H1 (cell line): ENCODE measurements around the gene RASSF3.

ENCODE experiments used
- ASH2L ChIP-seq: fragments of 200-600, 300-600 bp; sonication (generic); IDR thresholded peaks from one replicate; pipeline ENCODE4 v1.7.1; 2017; ENCODE audit warnings: low read length
- BACH1 ChIP-seq: IDR thresholded peaks from 2 replicates; pipeline ENCODE4 v1.6.1; 2012; ENCODE audit warnings: low read length, improper control_type of control experiment
- CHD1 ChIP-seq: IDR thresholded peaks from 2 replicates; pipeline ENCODE4 v1.6.1; 2012; ENCODE audit warnings: low read depth, low read length, improper control_type of control experiment
- HDAC2 ChIP-seq, 2 experiments: fragments of 300-600 bp in 1 of 2; sonication (generic) in 1 of 2; IDR thresholded peaks; 2 replicates each; pipeline ENCODE4 v1.6.1; 2011 to 2012; ENCODE audit warnings: low read depth in 2 of 2, low read length in 2 of 2, mild to moderate bottlenecking in 2 of 2, moderate library complexity in 2 of 2, borderline replicate concordance in 1 of 2, inconsistent platforms in 1 of 2
- NANOG ChIP-seq: IDR thresholded peaks from 2 replicates; pipeline ENCODE4 v1.6.1; 2011; ENCODE audit warnings: low read length, low read depth, mild to moderate bottlenecking, inconsistent platforms; ENCODE audit not compliant: insufficient read depth, poor library complexity, severe bottlenecking
- NRF1 ChIP-seq: IDR thresholded peaks from 2 replicates; pipeline ENCODE4 v1.6.1; 2011; ENCODE audit warnings: mild to moderate bottlenecking, low read depth, low read length, improper control_type of control experiment
- POLR2A ChIP-seq, 2 experiments: IDR thresholded peaks; 1 replicate in 1 of 2; 2 replicates in 1 of 2; pipeline ENCODE4 v1.6.1; 2011; ENCODE audit warnings: low read depth in 2 of 2, low read length in 2 of 2, mild to moderate bottlenecking in 2 of 2; ENCODE audit errors: control extremely low read depth in 1 of 2
- RXRA ChIP-seq: IDR thresholded peaks from 2 replicates; pipeline ENCODE4 v1.6.1; 2011; ENCODE audit warnings: low read depth, mild to moderate bottlenecking, low read length, moderate library complexity; ENCODE audit not compliant: insufficient read depth
- SIN3A ChIP-seq, 2 experiments: IDR thresholded peaks in 1 of 2; conservative IDR thresholded peaks in 1 of 2; 2 replicates each; pipeline ENCODE4 v1.6.1; 2011 to 2012; ENCODE audit warnings: low read length in 2 of 2, improper control_type of control experiment in 1 of 2, low read depth in 1 of 2, mild to moderate bottlenecking in 1 of 2
- SRF ChIP-seq: IDR thresholded peaks from 2 replicates; pipeline ENCODE4 v1.6.1; 2011; ENCODE audit warnings: mild to moderate bottlenecking, low read depth, low read length, moderate library complexity
- TAF1 ChIP-seq: IDR thresholded peaks from 2 replicates; pipeline ENCODE4 v1.6.1; 2011; ENCODE audit warnings: mild to moderate bottlenecking, low read depth, low read length
- TAF7 ChIP-seq: optimal IDR thresholded peaks from 2 replicates; pipeline ENCODE3; 2011; ENCODE audit warnings: low read depth, mild to moderate bottlenecking, inconsistent platforms, low read length, moderate library complexity, borderline replicate concordance
- TF ChIP-seq, protein P1 (sequence below), 3 experiments: IDR thresholded peaks; 1 replicate in 2 of 3; 2 replicates in 1 of 3; pipeline versions ENCODE4 v1.5.1 to v1.6.1; 2011; ENCODE audit warnings: low read length in 3 of 3, mild to moderate bottlenecking in 3 of 3, inconsistent platforms in 2 of 3, low read depth in 1 of 3, moderate library complexity in 1 of 3; ENCODE audit not compliant: insufficient read depth in 1 of 3; ENCODE audit errors: control extremely low read depth in 1 of 3

DNA sequence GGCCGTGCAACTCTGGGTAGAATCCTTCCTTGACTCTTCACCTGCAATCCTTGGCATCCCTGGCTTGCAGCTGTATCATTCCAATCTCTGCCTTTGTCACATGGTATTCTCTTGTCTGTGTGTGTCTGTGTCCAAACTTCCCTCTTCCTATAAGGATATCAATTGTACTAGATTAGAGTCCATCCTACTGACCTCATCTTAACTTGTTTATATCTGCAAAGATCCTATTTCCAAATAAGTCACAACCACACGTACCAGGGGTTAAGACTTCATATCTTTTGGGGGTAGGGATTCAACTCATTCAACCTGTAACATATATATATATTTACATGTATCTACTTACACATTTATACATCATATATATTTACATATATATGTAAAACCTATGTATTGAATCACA, 29.6 kb upstream of the RASSF3 start:
- no peak for TF ChIP-seq SRF
- no peak for TF ChIP-seq TAF1
- TF ChIP-seq, protein P1, sequence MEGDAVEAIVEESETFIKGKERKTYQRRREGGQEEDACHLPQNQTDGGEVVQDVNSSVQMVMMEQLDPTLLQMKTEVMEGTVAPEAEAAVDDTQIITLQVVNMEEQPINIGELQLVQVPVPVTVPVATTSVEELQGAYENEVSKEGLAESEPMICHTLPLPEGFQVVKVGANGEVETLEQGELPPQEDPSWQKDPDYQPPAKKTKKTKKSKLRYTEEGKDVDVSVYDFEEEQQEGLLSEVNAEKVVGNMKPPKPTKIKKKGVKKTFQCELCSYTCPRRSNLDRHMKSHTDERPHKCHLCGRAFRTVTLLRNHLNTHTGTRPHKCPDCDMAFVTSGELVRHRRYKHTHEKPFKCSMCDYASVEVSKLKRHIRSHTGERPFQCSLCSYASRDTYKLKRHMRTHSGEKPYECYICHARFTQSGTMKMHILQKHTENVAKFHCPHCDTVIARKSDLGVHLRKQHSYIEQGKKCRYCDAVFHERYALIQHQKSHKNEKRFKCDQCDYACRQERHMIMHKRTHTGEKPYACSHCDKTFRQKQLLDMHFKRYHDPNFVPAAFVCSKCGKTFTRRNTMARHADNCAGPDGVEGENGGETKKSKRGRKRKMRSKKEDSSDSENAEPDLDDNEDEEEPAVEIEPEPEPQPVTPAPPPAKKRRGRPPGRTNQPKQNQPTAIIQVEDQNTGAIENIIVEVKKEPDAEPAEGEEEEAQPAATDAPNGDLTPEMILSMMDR (IDR thresholded peaks at IDR 0.05; ENCODE audit: control extremely low read depth in 1 of 3, insufficient read depth in 1 of 3, low read depth in 1 of 3, low read length in 3 of 3) = no peak
- no peak for TF ChIP-seq HDAC2 (IDR thresholded peaks at IDR 0.05; ENCODE audit: borderline replicate concordance in 1 of 2, low read depth in 2 of 2, low read length in 2 of 2)
- no peak for TF ChIP-seq BACH1
- TF ChIP-seq NRF1 = no peak
- no peak for TF ChIP-seq POLR2A (IDR thresholded peaks at IDR 0.05; ENCODE audit: control extremely low read depth in 1 of 2, low read depth in 2 of 2, low read length in 2 of 2)
- TF ChIP-seq SIN3A (conservative IDR thresholded peaks at IDR 0.05 in 1 of 2, IDR thresholded peaks at IDR 0.05 in 1 of 2; ENCODE audit: low read depth in 1 of 2, low read length in 2 of 2) = no peak
- TF ChIP-seq ASH2L = no peak
- no peak for TF ChIP-seq NANOG
- TF ChIP-seq RXRA = no peak
- no peak for TF ChIP-seq CHD1
- TF ChIP-seq TAF7 = no peak
